OCI-LY1 (cell line): Measurements from ENCODE around the gene SESN2.

Source experiments
- CTCF ChIP-seq: fragments of 200-600 bp; sonication (generic), shearing (Covaris generic); IDR thresholded peaks from 2 replicates; pipeline ENCODE4 v1.5.1; 2017; ENCODE audit warnings: mild to moderate bottlenecking, antibody characterized with exemption, low read length, moderate library complexity, mixed read lengths
- EZH2 ChIP-seq: fragments of 200-600 bp; sonication (generic), shearing (Covaris generic); IDR thresholded peaks from 2 replicates; pipeline ENCODE4 v1.8.0; 2017; ENCODE audit warnings: borderline replicate concordance, mixed run types, mild to moderate bottlenecking, antibody characterized with exemption, low read length, moderate library complexity, mixed read lengths

- TF ChIP-seq CTCF = no peak
- TF ChIP-seq EZH2 = no peak
Measured at GRCh38 chr1:28265577-28265976, 6.3 kb downstream of the SESN2 start.
